HG03521 (cell line): ENCODE measurements around the gene KRTAP5-1.
"Not testable (repeated sequence)": the region's sequence is repeated elsewhere in the genome, so short reads cannot be mapped to it uniquely, and the experiment has no call there.

Source experiments
- ATAC-seq: cut with Tn5 transposase; IDR thresholded peaks from one replicate; pipeline ENCODE4 v1.9.1; 2021; ENCODE audit warnings: mild to moderate bottlenecking, moderate library complexity; ENCODE audit not compliant: unreplicated experiment

Gene KRTAP5-1, protein sequence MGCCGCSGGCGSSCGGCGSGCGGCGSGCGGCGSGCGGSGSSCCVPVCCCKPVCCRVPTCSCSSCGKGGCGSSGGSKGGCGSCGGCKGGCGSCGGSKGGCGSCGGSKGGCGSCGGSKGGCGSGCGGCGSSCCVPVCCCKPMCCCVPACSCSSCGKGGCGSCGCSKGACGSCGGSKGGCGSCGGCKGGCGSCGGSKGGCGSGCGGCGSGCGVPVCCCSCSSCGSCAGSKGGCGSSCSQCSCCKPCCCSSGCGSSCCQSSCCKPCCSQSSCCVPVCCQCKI

DNA sequence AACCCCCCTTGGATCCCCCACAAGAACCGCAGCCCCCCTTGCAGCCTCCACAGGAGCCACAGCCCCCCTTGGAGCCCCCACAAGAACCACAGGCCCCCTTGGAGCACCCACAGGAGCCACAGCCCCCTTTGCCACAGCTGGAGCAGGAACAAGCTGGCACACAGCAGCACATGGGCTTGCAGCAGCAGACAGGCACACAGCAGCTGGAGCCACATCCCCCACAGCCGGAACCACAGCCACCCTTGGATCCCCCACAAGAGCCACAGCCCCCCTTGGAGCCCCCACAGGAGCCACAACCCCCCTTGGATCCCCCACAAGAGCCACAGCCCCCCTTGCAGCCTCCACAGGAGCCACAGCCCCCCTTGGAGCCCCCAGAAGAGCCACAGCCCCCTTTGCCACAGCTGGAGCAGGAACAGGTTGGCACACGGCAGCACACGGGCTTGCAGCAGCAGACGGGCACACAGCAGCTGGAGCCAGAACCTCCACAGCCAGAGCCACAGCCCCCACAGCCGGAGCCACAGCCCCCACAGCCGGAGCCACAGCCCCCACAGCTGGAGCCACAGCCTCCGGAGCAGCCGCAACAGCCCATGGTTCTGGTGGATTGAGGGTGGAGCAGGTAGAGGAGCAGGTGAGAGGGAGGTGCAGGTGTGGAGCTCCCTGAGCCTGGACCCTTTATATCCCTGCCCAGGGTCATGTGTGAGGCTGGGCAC lies at the start of gene KRTAP5-1:
Gene KRTAP5-1 (minus strand): TSS at position 623 of the 710 bp plus-strand sequence. CDS start 34 bp downstream, at position 589.
- not testable (repeated sequence) for ATAC-seq

DNA sequence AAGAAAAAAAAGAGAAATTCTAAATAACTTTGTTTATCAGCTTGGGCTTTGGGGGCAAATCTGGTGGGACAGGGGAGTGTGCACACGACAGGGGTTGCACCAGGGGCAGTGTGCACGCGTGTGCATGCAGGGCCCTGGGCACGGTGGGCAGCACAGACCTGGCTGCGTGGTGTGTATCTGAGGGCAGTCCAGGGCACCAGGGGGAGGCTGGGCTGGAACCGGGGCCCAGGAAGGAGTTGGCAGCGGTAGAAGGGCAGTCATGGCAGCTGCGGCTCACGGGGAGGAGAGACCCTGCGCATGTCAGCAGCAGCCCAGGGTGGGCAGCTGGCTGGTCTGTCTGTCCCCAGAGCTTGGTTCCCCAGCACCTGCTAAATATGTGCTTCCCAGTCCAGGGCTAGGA lies 48.8 kb upstream of the KRTAP5-1 start:
- no peak for ATAC-seq

DNA sequence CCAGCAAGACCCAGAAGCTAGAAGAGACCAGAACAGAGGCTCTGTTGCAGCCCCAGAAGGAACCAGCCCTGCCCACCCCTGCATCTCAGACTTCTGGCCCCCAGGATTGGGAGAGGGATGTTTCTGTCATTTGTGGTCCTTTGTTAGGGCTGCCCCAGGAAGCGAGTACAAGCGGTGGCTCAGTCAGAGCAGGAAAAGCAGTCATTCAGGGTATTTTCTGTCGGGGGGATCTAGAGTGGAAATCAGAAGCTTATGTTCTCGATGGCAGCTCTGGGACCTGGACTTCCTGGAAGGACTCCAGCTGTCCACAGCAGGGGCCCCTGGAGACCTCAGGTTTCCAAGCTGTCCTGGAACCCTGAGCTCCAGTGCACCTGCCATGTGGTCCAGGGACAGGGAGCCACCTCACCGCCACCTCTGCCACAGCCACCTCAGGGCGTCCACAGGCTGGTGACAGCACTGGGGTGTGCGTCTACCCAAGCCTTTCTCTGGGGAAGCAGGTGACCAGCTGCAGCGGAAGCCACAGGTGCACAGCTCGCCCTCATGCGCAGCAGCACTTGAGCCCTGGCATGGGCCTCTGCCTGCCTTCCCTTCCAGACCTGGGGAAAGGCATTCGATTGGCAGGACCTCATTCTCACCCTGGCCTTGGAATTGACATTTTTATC lies 47.1 kb upstream of the KRTAP5-1 start:
- ATAC-seq, result no peak

DNA sequence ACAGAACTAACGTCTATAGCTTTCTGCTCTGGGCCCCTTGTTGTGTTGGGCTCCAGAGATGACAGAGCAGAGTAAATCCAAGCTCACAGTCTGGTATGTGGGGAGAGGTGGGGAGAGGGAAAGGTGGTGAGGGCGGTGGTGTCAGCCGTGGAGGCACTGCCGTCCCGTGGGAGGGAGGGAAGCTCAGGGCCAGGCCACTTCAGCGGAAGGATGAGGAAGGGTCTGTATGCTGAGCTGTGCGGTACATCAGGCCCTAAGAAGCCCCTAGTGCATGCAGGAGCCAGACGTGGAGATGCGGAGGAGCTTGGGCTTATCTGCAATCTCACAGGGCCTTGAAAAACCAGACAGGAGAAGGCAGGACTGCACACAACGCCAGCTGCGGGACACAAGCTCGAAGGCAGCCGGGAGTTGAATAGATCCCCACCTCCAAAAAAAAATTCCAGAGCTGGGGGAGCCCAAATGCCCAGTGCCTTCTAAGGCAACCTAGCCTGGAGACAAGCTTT lies 46.0 kb upstream of the KRTAP5-1 start:
- no peak for ATAC-seq

DNA sequence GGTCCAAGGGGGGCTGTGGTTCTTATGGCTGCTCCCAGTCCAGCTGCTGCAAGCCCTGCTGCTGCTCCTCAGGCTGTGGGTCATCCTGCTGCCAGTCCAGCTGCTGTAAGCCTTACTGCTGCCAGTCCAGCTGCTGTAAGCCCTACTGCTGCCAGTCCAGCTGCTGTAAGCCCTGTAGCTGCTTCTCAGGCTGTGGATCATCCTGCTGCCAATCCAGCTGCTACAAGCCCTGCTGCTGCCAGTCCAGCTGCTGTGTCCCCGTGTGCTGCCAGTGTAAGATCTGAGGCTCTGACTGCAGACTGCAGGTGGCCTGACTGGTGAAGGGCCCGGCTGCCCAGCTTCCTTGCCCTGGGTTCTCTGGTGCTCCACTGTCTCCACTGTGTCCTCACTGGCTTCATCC lies 45.2 kb upstream of the KRTAP5-1 start:
- ATAC-seq, result no peak

DNA sequence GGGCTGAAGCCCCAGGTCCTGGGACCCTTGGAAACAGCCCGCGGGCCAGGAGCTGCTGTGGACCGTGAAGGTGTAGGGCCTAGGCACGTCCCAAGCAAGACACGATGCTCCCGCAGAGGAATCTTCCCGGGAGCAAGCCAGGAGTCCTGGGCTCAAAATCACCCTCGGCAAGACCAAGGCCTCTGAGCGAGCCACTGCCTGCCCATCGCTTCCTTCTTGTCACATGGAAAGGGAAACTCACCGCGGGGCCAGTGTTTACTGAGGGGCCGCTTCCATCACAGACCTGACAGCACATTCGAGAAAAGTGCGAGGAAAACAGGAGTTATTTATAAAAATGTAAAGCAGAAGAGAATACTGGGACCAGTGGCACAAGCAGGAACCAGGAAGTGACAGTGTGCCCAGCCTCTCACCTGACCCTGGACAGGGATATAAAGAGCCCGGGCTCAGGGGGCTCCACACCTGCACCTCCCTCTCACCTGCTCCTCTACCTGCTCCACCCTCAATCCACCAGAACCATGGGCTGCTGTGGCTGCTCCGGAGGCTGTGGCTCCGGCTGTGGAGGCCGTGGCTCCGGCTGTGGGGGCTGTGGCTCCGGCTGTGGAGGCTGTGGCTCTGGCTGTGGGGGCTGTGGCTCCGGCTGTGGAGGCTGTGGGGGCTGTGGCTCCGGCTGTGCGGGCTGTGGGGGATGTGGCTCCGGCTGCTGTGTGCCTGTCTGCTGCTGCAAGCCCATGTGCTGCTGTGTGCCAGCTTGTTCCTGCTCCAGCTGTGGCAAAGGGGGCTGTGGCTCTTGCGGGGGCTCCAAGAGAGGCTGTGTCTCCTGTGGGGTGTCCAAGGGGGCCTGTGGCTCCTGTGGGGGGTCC lies 44.5 kb upstream of the KRTAP5-1 start, which contains the start of gene KRTAP5-5:
Gene KRTAP5-5 (plus strand): TSS at position 450 of the 860 bp plus-strand sequence. CDS start 66 bp downstream, at position 516.
- no peak for ATAC-seq

DNA sequence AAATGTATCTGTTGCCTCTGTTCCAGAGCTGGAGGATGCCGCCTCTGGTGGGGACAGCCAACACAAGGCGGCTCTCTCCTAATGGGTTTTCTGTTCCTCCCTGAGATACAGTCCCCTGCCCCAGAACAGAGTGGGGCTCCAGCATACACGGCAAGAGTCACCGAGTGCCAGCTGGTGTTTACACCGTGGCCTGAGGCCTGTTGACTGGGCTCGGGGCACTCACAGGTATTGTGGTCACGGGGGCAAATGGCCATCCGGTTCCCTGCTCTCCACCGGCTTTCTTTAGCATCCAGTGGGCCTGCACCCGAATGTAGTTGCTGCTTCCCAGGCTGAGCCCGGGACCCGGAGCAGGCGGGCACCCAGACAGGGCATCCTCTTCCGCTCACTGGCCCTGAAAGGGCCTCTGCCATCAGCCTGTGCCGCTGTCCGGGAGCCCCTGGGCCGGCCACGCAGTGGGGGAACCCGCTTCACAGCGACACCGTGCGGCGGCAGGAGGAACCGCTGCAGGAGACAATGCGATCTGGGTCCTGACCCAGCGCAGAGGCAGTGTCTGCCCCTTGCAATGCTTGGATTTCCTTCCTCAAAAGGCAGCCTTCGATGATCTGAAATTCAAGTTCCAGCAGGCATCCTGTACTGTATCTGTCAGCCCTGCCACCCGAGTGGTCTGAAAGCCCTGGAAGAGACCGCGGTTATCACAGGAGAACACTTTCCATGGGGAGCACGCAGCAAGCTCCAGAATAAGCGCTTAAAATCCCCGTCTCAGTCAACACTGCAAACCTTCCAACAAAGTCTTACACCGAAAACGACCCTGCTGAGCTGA lies 43.6 kb upstream of the KRTAP5-1 start:
- ATAC-seq, result no peak

DNA sequence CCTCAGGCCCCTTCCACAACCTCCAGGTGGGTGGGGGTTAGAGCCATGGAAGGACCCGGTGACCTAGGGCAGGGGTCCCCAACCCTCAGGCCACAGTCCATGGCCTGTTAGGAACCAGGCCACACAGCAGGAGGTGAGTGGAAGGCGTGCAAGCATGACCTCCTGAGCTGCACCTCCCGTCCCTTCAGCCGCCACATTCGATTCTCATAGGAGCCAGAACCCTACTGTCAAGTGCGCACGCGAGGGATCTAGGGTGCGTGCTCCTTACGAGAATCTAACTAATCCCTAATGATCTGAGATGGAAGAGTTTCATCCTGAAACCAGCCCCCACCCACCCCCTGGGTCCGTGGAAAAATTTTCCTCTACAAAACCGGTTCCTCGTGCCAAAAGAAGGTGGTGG lies 40.5 kb upstream of the KRTAP5-1 start:
- ATAC-seq, result no peak

DNA sequence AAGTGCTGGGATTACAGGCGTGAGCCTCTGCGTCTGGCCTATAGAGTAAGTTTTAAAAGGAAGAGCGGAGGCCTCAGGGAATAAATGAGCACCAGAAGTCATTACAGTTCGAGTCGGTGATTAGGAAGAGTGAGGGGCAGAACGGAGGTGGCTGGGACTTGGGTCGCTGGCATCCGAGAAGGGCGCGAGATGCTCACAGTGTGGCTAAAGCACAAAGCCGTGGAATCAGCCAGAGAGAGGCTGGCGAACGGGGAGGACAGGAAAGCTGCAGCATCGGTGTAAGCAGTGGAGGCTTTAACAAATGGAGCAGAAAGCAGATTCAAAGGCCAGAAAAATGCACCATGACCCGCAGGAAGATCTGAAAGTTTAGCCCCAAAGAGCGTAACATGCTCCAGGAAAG lies 39.5 kb upstream of the KRTAP5-1 start:
- ATAC-seq, result no peak

DNA sequence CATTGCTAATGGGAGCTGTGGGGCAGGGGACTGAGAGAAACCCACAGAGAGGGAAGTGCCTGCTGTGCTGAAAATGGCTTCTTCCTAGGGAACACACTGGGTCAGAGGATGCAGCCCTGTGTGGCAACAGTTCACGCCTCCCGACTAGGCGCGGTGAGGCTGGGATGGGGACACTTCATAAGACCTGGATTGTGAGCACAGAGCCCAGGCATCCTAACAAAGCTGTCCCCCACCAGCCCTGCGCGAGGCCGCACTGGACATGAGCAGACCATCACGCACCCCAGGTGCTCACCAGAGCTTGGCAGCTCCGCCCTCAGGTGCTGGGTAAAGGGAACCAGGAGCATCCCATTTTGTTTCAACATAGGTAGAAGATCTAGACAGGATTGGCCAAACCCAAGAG lies 38.6 kb upstream of the KRTAP5-1 start:
- no peak for ATAC-seq

DNA sequence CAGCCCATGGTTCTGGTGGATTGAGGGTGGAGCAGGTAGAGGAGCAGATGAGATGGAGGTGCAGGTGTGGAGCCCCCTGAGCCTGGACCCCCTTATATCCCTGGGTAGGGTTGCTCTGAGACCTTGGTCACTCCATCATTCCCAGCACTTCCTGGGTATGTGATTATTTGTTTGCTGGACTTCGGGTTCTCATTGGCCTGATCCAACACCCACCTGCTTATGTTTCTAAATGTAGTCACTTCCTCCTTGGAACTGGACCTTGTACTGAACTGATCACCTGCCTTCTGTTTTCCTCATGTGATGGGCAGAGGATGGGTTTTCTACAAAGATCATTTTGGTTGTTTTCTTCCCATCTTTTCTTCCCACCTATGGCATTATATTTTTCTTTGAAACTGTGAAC lies 37.0 kb upstream of the KRTAP5-1 start, which contains the start of gene KRTAP5-4:
Gene KRTAP5-4 (minus strand): TSS at position 53 of the 400 bp plus-strand sequence. CDS start 45 bp downstream, at position 8.
- ATAC-seq, result no peak

DNA sequence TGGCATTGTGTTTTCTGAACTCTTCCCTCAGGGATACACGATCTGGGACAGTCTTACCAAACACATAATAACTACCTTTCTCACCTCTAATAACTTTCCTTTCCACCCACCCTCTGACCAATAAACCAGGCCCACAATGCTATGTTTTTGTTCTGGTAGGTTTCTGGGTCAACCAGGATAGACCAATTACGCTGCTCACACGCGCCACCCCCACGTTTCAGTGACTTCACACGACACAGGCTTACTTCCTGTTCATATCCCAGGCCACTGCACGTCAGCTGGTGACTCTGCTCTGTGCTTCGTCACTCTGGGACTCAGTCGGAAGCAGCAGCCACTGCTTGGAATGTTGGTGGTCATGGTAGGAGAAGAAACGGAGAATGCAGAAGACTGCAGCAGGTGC lies 34.4 kb upstream of the KRTAP5-1 start:
- no peak for ATAC-seq

DNA sequence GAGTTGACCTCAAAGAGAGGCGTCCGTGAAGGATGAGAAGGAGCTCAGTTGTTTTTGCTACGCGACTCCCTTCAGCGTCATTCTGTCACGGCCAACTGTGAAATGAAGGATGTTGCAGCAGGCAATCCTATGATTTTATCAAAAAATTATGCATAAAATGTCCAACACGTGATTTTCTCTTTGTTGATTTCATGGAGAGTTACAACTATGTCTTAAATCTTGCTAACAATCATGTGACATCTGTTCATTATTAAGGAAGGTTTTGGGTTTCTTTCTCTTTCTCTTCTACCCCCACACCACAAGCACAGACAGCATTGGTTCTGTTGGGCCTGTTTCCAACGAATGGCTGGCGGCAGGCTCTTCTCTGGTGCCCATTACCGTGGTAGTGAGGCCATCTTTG lies 33.1 kb upstream of the KRTAP5-1 start:
- ATAC-seq, result no peak

DNA sequence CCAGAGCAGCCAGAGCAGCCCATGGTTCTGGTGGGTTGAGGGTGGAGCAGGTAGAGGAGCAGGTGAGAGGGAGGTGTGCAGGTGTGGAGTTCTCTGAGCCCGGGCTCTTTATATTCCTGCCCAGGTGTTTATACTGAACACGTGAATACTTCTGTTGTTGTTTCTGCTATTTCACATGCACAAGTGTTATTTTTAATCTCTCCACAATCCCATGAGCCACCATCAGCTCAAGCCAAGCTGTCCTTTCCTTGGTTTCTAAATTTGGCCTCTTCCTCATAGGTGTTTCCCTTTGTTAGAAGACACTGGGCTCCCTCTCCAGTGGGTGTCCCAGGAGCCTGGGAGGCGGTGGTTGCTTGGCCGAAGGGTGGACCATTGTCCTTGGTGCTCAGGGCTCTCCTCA lies 23.3 kb upstream of the KRTAP5-1 start, which contains the start of gene KRTAP5-3:
Gene KRTAP5-3 (minus strand): TSS at position 101 of the 400 bp plus-strand sequence. CDS start 78 bp downstream, at position 23.
- ATAC-seq, result no peak

DNA sequence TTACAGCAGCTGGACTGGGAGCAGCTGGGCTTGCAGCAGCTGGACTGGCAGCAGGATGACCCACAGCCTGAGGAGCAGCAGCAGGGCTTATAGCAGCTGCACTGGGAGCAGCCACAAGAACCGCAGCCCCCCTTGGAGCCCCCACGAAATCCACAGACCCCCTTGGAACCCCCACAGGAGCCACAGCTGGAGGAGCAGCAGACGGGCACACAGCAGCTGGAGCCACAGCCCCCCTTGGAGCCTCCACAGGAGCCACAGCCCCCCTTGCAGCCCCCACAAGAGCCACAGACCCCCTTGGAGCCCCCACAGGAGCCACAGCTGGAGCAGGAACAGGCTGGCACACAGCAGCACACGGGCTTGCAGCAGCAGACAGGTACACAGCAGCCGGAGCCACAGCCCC lies 22.8 kb upstream of the KRTAP5-1 start:
- ATAC-seq, result not testable (repeated sequence)

DNA sequence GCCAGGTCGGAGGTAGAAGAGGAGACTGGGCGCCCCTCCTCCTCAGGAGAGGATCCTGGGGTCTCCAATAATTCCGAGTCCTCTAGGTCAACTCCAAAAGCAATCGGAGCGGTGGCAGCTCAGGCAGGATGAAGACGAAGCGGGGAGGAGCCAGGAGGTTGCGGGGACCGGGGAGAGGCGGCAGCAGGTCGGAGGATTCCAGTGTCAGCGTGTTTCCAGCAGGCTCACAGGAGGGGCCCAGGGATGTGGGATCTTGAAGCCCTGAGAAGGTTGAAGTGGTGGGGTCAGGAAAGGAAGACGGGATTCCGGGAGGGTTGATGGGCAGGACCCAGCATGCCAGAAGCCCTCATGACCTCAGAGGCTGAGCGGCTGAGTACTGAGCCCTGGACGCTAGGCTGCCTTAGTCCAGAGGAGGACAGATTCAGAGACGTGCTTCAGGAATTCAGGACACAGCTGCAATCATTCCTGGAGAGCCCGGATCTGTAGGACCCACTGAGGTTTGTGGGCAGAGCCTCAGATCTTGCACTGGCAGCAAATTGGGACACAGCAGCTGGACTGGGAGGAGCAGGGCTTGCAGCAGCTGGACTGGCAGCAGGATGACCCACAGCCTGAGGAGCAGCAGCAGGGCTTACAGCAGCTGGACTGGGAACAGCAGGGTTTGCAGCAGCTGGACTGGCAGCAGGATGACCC lies 22.2 kb upstream of the KRTAP5-1 start:
- not testable (repeated sequence) for ATAC-seq

DNA sequence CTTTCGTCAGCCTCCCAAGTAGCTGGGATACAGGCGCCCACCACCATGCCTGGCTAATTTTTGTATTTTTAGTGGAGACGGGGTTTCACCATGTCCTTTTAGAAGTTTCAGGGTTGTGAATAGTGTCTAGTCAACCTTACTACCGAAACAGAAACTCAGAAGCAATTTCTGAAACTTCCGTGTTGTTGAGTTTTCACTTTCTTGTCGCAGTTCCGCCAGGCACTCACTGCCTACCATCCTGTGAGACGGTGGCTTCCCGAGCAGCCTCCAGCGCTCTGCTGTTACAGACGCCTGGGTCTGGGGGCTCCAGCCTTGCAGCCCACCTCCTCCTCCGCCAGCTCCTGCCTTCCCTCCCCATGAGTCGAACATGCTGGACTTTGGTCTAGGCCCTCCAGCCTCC lies 20.8 kb upstream of the KRTAP5-1 start:
- ATAC-seq, result peak; percentile 61

DNA sequence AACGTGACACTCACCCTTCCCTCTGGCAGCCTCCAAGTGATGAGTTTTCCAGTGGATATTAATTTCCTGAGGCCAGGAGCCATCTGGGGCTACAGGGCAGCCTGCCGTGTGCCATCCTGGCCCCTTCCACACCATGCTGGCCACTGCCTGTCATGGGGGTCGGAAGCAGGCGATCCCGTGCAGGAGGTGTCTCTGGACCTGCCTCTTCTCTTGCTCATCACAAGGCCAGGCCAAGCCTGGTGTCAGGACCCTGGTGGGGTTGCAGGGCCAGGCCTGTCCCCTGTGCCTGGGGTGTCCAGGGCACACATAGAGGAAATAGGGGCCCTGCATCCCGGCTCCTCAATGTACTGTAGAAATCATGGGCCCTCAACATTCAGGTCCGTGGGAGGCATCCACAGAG lies 19.6 kb upstream of the KRTAP5-1 start:
- ATAC-seq, result no peak

DNA sequence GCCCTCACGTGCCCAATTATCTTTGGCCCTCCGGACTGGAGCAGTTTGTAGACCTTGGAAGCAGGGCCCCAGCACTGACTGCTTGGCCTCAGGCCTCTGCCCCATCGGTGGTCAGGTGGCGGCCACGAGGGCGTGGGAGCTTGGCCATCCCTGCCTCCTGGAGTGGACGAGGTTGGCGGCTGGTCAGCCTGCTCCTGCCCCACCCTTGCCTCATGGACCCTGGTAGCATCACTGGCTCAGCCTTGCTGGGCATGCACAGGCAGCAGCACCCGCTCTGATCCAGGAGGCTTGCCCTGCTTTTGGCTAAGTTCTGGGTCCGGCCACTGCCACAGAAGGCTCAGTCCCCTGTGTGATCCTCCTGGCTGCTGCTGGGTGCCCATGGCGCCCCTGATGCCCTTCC lies 19.1 kb upstream of the KRTAP5-1 start:
- no peak for ATAC-seq
